Measurements from ENCODE around the gene PTGER1. TPM values are rescaled to one million over a fixed set of nuclear protein-coding genes. Genes with fewer than 3 reads are reported as not detected.
A peak's percentile ranks its signal among the peaks of the same experiment; 100 is the strongest.

Gene PTGER1
- total RNA-seq, 1 experiment from 2014 or later = 0.20 TPM

GRCh38 chr19:14516746-14517438 is 41.7 kb upstream of the PTGER1 start:
- Histone ChIP-seq H3K27me3 (replicated peaks; ENCODE audit: control insufficient read depth, insufficient read depth, low read length) (no peaks in the 10 kb centered on the region), H3K4me3 (ENCODE audit: low read depth, low read length) (peak overlapping the region; percentile 100), H3K36me3 (ENCODE audit: control insufficient read depth, insufficient read depth, low read length) (peaks cover 7% of the 10 kb centered on the region), H3K9me3 (no peaks in the 10 kb centered on the region), H3K4me1 (peaks cover 25% of the 10 kb centered on the region)
- Mint-ChIP-seq H3K27ac (ENCODE audit: unreplicated experiment) (peak overlapping the region; percentile 86), H3K4me3 (ENCODE audit: unreplicated experiment) (peak overlapping the region; percentile 88), H3K36me3 (ENCODE audit: insufficient read depth, unreplicated experiment) (peaks cover 57% of the 10 kb centered on the region), H3K4me1 (ENCODE audit: low read depth, unreplicated experiment) (peaks cover 6% of the 10 kb centered on the region), H3K27me3 (ENCODE audit: insufficient read depth, unreplicated experiment) (no peaks in the 10 kb centered on the region), H3K9me3 (ENCODE audit: unreplicated experiment) (no peaks in the 10 kb centered on the region)
- TF ChIP-seq, protein P1, sequence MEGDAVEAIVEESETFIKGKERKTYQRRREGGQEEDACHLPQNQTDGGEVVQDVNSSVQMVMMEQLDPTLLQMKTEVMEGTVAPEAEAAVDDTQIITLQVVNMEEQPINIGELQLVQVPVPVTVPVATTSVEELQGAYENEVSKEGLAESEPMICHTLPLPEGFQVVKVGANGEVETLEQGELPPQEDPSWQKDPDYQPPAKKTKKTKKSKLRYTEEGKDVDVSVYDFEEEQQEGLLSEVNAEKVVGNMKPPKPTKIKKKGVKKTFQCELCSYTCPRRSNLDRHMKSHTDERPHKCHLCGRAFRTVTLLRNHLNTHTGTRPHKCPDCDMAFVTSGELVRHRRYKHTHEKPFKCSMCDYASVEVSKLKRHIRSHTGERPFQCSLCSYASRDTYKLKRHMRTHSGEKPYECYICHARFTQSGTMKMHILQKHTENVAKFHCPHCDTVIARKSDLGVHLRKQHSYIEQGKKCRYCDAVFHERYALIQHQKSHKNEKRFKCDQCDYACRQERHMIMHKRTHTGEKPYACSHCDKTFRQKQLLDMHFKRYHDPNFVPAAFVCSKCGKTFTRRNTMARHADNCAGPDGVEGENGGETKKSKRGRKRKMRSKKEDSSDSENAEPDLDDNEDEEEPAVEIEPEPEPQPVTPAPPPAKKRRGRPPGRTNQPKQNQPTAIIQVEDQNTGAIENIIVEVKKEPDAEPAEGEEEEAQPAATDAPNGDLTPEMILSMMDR (IDR thresholded peaks at IDR 0.05; ENCODE audit: insufficient read depth in 1 of 2, low read depth in 1 of 2, low read length in 1 of 2, severe bottlenecking in 1 of 2, unreplicated experiment in 1 of 2) = no peak
- DNase-seq = no peak
- intact Hi-C loops (cut with micrococcal nuclease; ENCODE audit: unreplicated experiment) = no loop called here
- no TSS peak for BruUV-seq (replicated peaks)
- POLR2A ChIA-PET = interaction anchor here (0.8 to 1.8 kb wide), 3 partner anchors 10 to 380 kb away, joined by 3 to 11 read pairs (median 8); partner anchors contain the start of gene ASF1B
- CTCF ChIA-PET = interaction anchor here (0.6 to 2.4 kb wide), 3 partner anchors 11 to 155 kb away, joined by 3 to 11 read pairs (median 7); no protein-coding TSS in a partner anchor

GRCh38 chr19:14516048-14516534 is 40.9 kb upstream of the PTGER1 start:
- TF ChIP-seq, protein P1 (IDR thresholded peaks at IDR 0.05; ENCODE audit: insufficient read depth in 1 of 2, low read depth in 1 of 2, low read length in 1 of 2, severe bottlenecking in 1 of 2, unreplicated experiment in 1 of 2) = no peak
- Mint-ChIP-seq H3K27me3 (ENCODE audit: insufficient read depth, unreplicated experiment) (no peaks in the 10 kb centered on the region), H3K36me3 (ENCODE audit: insufficient read depth, unreplicated experiment) (peaks cover 57% of the 10 kb centered on the region), H3K4me1 (ENCODE audit: low read depth, unreplicated experiment) (peaks cover 9% of the 10 kb centered on the region), H3K9me3 (ENCODE audit: unreplicated experiment) (no peaks in the 10 kb centered on the region), H3K4me3 (ENCODE audit: unreplicated experiment) (peak overlapping the region; percentile 88), H3K27ac (ENCODE audit: unreplicated experiment) (peak overlapping the region; percentile 86)
- H3K9me3 ChIP-seq = no peaks in the 10 kb centered on the region
- POLR2A ChIA-PET = no interaction called here
- H3K36me3 ChIP-seq (ENCODE audit: control insufficient read depth, insufficient read depth, low read length) = peaks cover 7% of the 10 kb centered on the region
- intact Hi-C loops (cut with micrococcal nuclease; ENCODE audit: unreplicated experiment) = no loop called here
- CTCF ChIA-PET = no interaction called here
- no peak overlapping the region for H3K4me3 ChIP-seq (ENCODE audit: low read depth, low read length)
- DNase-seq = no peak
- no peaks in the 10 kb centered on the region for H3K27me3 ChIP-seq (replicated peaks; ENCODE audit: control insufficient read depth, insufficient read depth, low read length)
- BruUV-seq (replicated peaks) = no TSS peak
- peaks cover 26% of the 10 kb centered on the region for H3K4me1 ChIP-seq

DNA sequence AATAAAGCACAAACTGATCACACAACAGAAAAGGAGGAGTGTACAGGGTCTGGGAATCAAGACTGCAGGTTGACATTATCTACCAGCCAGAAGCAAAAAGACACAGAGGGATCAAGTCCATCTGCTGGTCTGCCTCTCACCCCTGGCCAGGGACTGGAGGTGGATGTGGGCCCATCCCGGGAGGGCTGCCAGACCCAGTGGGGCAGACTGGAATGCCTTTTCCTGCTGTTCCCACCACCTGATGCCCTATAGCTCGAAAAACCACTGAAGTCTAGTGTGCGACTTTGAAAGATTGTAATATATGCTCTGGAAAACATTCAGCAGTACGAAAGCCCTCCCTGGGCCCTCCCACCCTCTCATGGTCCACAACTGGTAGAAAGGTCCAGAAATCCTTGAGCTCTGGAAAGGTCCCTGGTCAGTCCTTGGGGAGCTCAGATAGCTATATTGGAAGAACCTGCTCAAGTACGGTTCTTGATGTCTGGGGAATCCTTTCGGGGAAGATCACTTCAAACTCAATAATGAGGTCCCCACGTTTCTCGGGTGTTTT is 40.4 kb upstream of the PTGER1 start:
- Mint-ChIP-seq H3K4me3 (ENCODE audit: unreplicated experiment) (peak overlapping the region; percentile 88), H3K27ac (ENCODE audit: unreplicated experiment) (no peak overlapping the region), H3K9me3 (ENCODE audit: unreplicated experiment) (no peaks in the 10 kb centered on the region), H3K4me1 (ENCODE audit: low read depth, unreplicated experiment) (peaks cover 15% of the 10 kb centered on the region), H3K27me3 (ENCODE audit: insufficient read depth, unreplicated experiment) (no peaks in the 10 kb centered on the region), H3K36me3 (ENCODE audit: insufficient read depth, unreplicated experiment) (peaks cover 57% of the 10 kb centered on the region)
- Histone ChIP-seq H3K27me3 (replicated peaks; ENCODE audit: control insufficient read depth, insufficient read depth, low read length) (no peaks in the 10 kb centered on the region), H3K36me3 (ENCODE audit: control insufficient read depth, insufficient read depth, low read length) (peaks cover 7% of the 10 kb centered on the region), H3K9me3 (no peaks in the 10 kb centered on the region), H3K4me3 (ENCODE audit: low read depth, low read length) (no peak overlapping the region), H3K4me1 (peaks cover 32% of the 10 kb centered on the region)
- ChIA-PET POLR2A (no interaction called here), CTCF (no interaction called here)
- no TSS peak for BruUV-seq (replicated peaks)
- TF ChIP-seq, protein P1 (IDR thresholded peaks at IDR 0.05; ENCODE audit: insufficient read depth in 1 of 2, low read depth in 1 of 2, low read length in 1 of 2, severe bottlenecking in 1 of 2, unreplicated experiment in 1 of 2) = no peak
- intact Hi-C loops (cut with micrococcal nuclease; ENCODE audit: unreplicated experiment) = no loop called here
- no peak for DNase-seq

Data from Caco-2 (cell line).